Pancreas (tissue), 10 donors: ENCODE data around the gene CELF4. TPM values are rescaled to one million over a fixed set of nuclear protein-coding genes. Genes with fewer than 3 reads are reported as not detected.

ENCODE experiments used
- ATAC-seq, 4 donors: fragments of 200-7000 bp; cut with Tn5 transposase; one replicate each; pipeline versions ENCODE4 v1.8.0 to v1.9.1; 2020; ENCODE audit warnings: mild to moderate bottlenecking in 4 of 4, moderate library complexity in 4 of 4
- DNase-seq, 6 donors: peaks; one replicate each; pipeline ENCODE4 v3.0.0-alpha.2; 2020
- FAIRE-seq: peaks from 2 replicates; lab custom pipeline; 2012; peaks lifted over from hg19 to GRCh38; lab: Jason Lieb, UNC
- H3K27ac ChIP-seq, 4 donors: fragments of 200-600 bp; sonication (generic); 1 replicate in 3 of 4; 2 replicates in 1 of 4; pipeline versions ENCODE4 v1.5.0 to v1.8.0; 2020
- H3K27me3 ChIP-seq, 4 donors: fragments of 200-600 bp; one replicate each; pipeline ENCODE4 v1.8.0; 2021
- H3K36me3 ChIP-seq, 3 donors: fragments of 200-600 bp; sonication (generic) in 1 of 3; one replicate each; pipeline versions ENCODE4 v1.5.0 to v1.8.0; 2020 to 2021
- H3K4me1 ChIP-seq, 3 donors: fragments of 200-600 bp; one replicate each; pipeline ENCODE4 v1.8.0; 2021
- H3K4me3 ChIP-seq, 4 donors: fragments of 200-600 bp; sonication (generic) in 2 of 4; one replicate each; pipeline versions ENCODE4 v1.5.0 to v1.8.0; 2020 to 2021
- H3K9me3 ChIP-seq, 4 donors: fragments of 200-600 bp; one replicate each; pipeline ENCODE4 v1.8.0; 2021
- CTCF ChIP-seq, 4 donors: fragments of 200-600 bp; sonication (generic) in 3 of 4; IDR thresholded peaks; one replicate each; pipeline versions ENCODE4 v1.5.0 to v1.8.0; 2021; ENCODE audit warnings: antibody characterized with exemption in 4 of 4
- WGBS, 2 donors: extraction: QIAGEN DNeasy Blood & Tissue Kit; methylation state at CpG; one replicate each; pipeline ENCODE4 v1.1.7; 2013; 5-methylcytosine and 5-hydroxymethylcytosine counted together
- intact Hi-C, 3 donors: fragments of 100-400 bp; cut with DNase I; formaldehyde crosslinking; loops; one replicate each; pipeline versions ENCODE4 v1.11.1 to v1.14.2; 2022
- polyA plus RNA-seq, 2 donors: library from polyadenylated mRNA; stranded (reverse); fragments of 200-250 nt; gene quantifications; one replicate each; pipeline ENCODE4 v1.2.3, GENCODE V29; 2013
- total RNA-seq, 6 donors: library from RNA; stranded (reverse); fragmentation: NEBNext Ultra II Directional in 4 of 6; extraction: Animal tissue kit (Norgen Biotek cat#: 25700) in 4 of 6; gene quantifications; one replicate each; pipeline versions ENCODE4 v1.2.1 to v1.2.4, GENCODE V29; 2021 to 2023
- donor health status: healthy with polysubstance abuse.
- donor health status: DM: no; HTN: no; CAD: no; lungs with moderate emphysema.
- donor health status: DM: no; HTN: no; CAD: no.
- donor health status: control.
- donor health status: control.
- donor health status: Bipolar disorder and iron deficiency.
- donor health status: DM: yes; HTN: yes; CAD: no.
- donor health status: DM: no; HTN: no; CAD: no.
- donor health status: DM: no; HTN: no; CAD: no.
- donor health status: DM: yes; HTN: yes; CAD: no.

CELF4 gene
- total and polyA plus RNA-seq, 8 donors, result 1.0 to 10.0 (median 2.8) TPM

GRCh38 chr18:37435150-37435867 lies 130.3 kb downstream of the CELF4 start:
- no peak for TF ChIP-seq CTCF (IDR thresholded peaks at IDR 0.05)
- intact Hi-C loops, result no loop called here
- H3K27ac ChIP-seq, result no peak overlapping the region
- no peaks in the 10 kb centered on the region for H3K9me3 ChIP-seq
- no peaks in the 10 kb centered on the region for H3K27me3 ChIP-seq
- H3K4me3 ChIP-seq, result no peak overlapping the region
- FAIRE-seq, result no peak
- no peaks in the 10 kb centered on the region for H3K4me1 ChIP-seq
- WGBS, 2 donors, result 46 to 51% methylated on average over 5 of the region's 5 CpGs
- no peaks in the 10 kb centered on the region for H3K36me3 ChIP-seq
- peak in 2 of 4 donors; percentile 24 to 58 for ATAC-seq
- no peak for DNase-seq

- intact Hi-C loops, result no loop called here
- Histone ChIP-seq H3K9me3 (no peaks in the 10 kb centered on the region), H3K4me3 (no peak overlapping the region), H3K4me1 (no peaks in the 10 kb centered on the region), H3K27ac (no peak overlapping the region), H3K27me3 (no peaks in the 10 kb centered on the region), H3K36me3 (no peaks in the 10 kb centered on the region)
- WGBS, 2 donors, result 66 to 73% methylated on average over 13 of the region's 13 CpGs
- no peak for DNase-seq
- no peak for TF ChIP-seq CTCF (IDR thresholded peaks at IDR 0.05)
- no peak for FAIRE-seq
- no peak for ATAC-seq
Observed at GRCh38 chr18:37434161-37434860, 131.3 kb downstream of the CELF4 start.

GRCh38 chr18:37432436-37433195 lies 133.0 kb downstream of the CELF4 start:
- FAIRE-seq, result no peak
- Histone ChIP-seq H3K4me1 (no peaks in the 10 kb centered on the region), H3K36me3 (no peaks in the 10 kb centered on the region), H3K27me3 (no peaks in the 10 kb centered on the region), H3K4me3 (no peak overlapping the region), H3K9me3 (no peaks in the 10 kb centered on the region), H3K27ac (no peak overlapping the region)
- no peak for DNase-seq
- ATAC-seq, result no peak
- intact Hi-C loops, result no loop called here
- WGBS, 2 donors, result 77 to 87% methylated on average over 7 of the region's 7 CpGs
- TF ChIP-seq CTCF (IDR thresholded peaks at IDR 0.05), result no peak

DNA sequence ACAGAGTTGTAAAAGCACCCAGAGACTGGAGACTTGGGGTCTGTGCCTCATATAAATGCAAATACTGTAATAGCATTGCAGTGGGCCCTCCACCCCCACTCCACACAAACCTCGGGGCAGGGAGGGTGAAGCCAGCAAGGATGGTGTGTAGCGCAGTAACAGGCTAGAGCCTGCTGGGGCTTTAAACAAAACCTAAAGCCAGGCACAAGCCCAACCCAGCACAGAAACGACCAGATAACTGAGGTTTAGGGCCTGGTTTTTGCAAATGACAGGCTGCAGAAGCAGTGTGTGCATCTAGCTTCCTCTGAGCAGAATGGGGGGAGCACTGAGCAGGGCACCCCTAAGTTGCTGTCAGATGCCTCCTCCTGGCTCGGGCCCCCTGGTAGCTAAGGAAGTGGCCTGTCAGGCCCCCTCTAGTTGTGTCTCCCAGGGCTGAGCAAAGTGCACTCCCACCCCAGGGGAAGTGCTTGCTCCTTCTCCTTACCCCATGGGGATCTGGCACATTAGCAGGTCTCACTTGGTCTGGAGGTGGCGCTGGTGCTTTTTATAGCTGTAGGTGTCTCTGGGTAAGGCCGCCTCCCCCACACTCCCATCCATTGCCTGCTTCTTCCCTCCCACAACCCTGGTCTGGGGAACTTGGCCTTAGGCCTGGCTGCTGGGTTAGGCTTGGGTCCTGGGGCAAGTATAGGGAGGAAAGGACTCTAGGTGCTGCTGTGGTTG lies 135.1 kb downstream of the CELF4 start:
- no peak for DNase-seq
- Histone ChIP-seq H3K4me3 (no peak overlapping the region), H3K27ac (no peak overlapping the region), H3K27me3 (no peaks in the 10 kb centered on the region), H3K36me3 (no peaks in the 10 kb centered on the region), H3K4me1 (no peaks in the 10 kb centered on the region), H3K9me3 (no peaks in the 10 kb centered on the region)
- 64 to 76% methylated on average over 6 of the region's 6 CpGs for WGBS, 2 donors
- TF ChIP-seq CTCF (IDR thresholded peaks at IDR 0.05), result no peak
- no peak for ATAC-seq
- FAIRE-seq, result no peak
- intact Hi-C loops, result no loop called here
